ENCODE measurements around the gene TMEM184A. TPM values are rescaled to one million over a fixed set of nuclear protein-coding genes. Genes with fewer than 3 reads are reported as not detected.

Gene TMEM184A
- total and polyA plus RNA-seq, 2 donors (not counting 3 experiments of a cell fraction or from before 2014, with no cell fraction given), result 0.48 TPM; not detected in 1

DNA sequence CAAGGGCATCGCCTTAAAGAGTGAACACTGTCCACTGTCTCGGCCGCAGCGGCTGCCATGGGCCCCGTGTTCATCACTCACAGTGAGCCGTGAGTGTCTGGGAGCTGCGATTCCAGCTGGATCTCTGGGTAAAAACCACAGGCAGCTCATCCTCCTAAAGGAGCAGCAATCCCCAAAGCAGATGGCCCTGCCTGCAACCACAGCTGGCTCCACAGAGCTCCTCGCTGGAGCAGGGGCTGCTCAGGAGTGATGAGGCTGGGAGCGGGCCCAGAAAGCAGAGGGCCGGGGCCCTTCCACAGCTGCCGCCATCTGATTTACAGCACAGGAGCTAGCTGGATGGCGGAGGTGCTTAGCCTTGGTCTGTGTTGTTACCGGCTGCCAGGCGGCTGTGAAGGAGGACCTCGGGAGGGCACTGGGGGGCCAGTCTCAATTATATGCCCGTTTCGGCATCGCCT is 6.6 kb upstream of the TMEM184A start:
- H3K4me3 ChIP-seq (replicated peaks in 1 of 3; ENCODE audit: insufficient read depth in 1 of 3, low read depth in 1 of 3, low read length in 3 of 3), result no peak overlapping the region
- TF ChIP-seq, protein P1, sequence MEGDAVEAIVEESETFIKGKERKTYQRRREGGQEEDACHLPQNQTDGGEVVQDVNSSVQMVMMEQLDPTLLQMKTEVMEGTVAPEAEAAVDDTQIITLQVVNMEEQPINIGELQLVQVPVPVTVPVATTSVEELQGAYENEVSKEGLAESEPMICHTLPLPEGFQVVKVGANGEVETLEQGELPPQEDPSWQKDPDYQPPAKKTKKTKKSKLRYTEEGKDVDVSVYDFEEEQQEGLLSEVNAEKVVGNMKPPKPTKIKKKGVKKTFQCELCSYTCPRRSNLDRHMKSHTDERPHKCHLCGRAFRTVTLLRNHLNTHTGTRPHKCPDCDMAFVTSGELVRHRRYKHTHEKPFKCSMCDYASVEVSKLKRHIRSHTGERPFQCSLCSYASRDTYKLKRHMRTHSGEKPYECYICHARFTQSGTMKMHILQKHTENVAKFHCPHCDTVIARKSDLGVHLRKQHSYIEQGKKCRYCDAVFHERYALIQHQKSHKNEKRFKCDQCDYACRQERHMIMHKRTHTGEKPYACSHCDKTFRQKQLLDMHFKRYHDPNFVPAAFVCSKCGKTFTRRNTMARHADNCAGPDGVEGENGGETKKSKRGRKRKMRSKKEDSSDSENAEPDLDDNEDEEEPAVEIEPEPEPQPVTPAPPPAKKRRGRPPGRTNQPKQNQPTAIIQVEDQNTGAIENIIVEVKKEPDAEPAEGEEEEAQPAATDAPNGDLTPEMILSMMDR (IDR thresholded peaks at IDR 0.05; ENCODE audit: extremely low read depth in 1 of 2, insufficient read depth in 1 of 2, low read depth in 1 of 2, low read length in 2 of 2), result no peak
- no peak for TF ChIP-seq JUN (IDR thresholded peaks at IDR 0.05; ENCODE audit: borderline replicate concordance, insufficient read depth, insufficient read length, low read depth)
- TF ChIP-seq FOS (IDR thresholded peaks at IDR 0.05; ENCODE audit: borderline replicate concordance, insufficient read depth, low read length), result no peak
- no peak for TF ChIP-seq EZH2 (IDR thresholded peaks at IDR 0.05; ENCODE audit: borderline replicate concordance, low read depth, low read length, severe bottlenecking)
- no peak for TF ChIP-seq GATA2 (IDR thresholded peaks at IDR 0.05; ENCODE audit: insufficient read depth, insufficient read length, low read depth, low read length)
- no peak for TF ChIP-seq POLR2AphosphoS5 (IDR thresholded peaks at IDR 0.05; ENCODE audit: insufficient read depth, low read depth, low read length)
- TF ChIP-seq MYC (IDR thresholded peaks at IDR 0.05; ENCODE audit: low read depth, low read length), result no peak
- TF ChIP-seq POLR2A (IDR thresholded peaks at IDR 0.05; ENCODE audit: low read depth, low read length), result no peak
- TF ChIP-seq, protein P2, sequence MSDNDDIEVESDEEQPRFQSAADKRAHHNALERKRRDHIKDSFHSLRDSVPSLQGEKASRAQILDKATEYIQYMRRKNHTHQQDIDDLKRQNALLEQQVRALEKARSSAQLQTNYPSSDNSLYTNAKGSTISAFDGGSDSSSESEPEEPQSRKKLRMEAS (IDR thresholded peaks at IDR 0.05; ENCODE audit: insufficient read depth, insufficient read length), result no peak
- no peaks in the 10 kb centered on the region for H3K9me1 ChIP-seq (replicated peaks; ENCODE audit: control insufficient read depth, extremely low read depth, insufficient read depth, low read length)
- BruUV-seq (replicated peaks), result no TSS peak
- CTCF ChIA-PET, result interaction anchor here (1.1 to 1.4 kb wide), 2 partner anchors 14 to 26 kb away, joined by 3 to 5 read pairs; no protein-coding TSS in a partner anchor
- DNase-seq (ENCODE audit: low read depth, low spot score) (no peak), FAIRE-seq (no peak)
- intact Hi-C loops (cut with micrococcal nuclease), result no loop called here
- no peaks in the 10 kb centered on the region for H4K20me1 ChIP-seq (replicated peaks; ENCODE audit: control insufficient read depth, extremely low read depth, insufficient read depth, low read length)
- no peaks in the 10 kb centered on the region for H3K79me2 ChIP-seq (ENCODE audit: control insufficient read depth, insufficient read depth, low read length)
- POLR2A ChIA-PET, result no interaction called here
- peaks cover 2 to 8% of the 10 kb centered on the region in 2 experiments for H3K36me3 ChIP-seq (ENCODE audit: control insufficient read depth in 2 of 2, extremely low read depth in 1 of 2, insufficient read depth in 2 of 2, low read length in 2 of 2)
- dilution Hi-C loops (cut with MboI; ENCODE audit: extremely low pct_ligation_motif_present, low sequenced_read_pairs), result no loop called here
- no peak overlapping the region for H2AFZ ChIP-seq (ENCODE audit: low read depth, low read length)
- no peak overlapping the region for H3K9ac ChIP-seq (replicated peaks; ENCODE audit: extremely low read depth, insufficient read depth, low read length)
- no peaks in the 10 kb centered on the region for H3K4me1 ChIP-seq (ENCODE audit: control insufficient read depth, extremely low read depth, insufficient read depth, low read length)
- H3K9me3 ChIP-seq (replicated peaks; ENCODE audit: control insufficient read depth, insufficient read depth, low read length), result no peaks in the 10 kb centered on the region
- H3K27me3 ChIP-seq (ENCODE audit: control insufficient read depth in 2 of 2, insufficient read depth in 2 of 2, low read length in 2 of 2), result no peaks in the 10 kb centered on the region
- H3K27ac ChIP-seq (ENCODE audit: insufficient read depth, low read depth, low read length), result no peak overlapping the region
- H3K4me2 ChIP-seq (ENCODE audit: insufficient read depth, low read length), result no peak overlapping the region

All from endothelial cell of umbilical vein (primary cell).